Neuronal stem cell (in vitro differentiated cells): ENCODE data around the gene CRYGD.

ENCODE experiments used
- DNase-seq: peaks from one replicate; pipeline ENCODE4 v3.0.0-alpha.2; 2013; ENCODE audit warnings: low spot score
- H2AFZ ChIP-seq: one replicate; pipeline ENCODE4 v1.6.1; 2013; ENCODE audit warnings: mild to moderate bottlenecking, low read length, inconsistent platforms
- H2AK5ac ChIP-seq: 2 replicates; pipeline ENCODE4 v1.6.1; 2013; ENCODE audit warnings: low read depth, mild to moderate bottlenecking, inconsistent platforms, low read length, moderate library complexity, mixed read lengths
- H2BK120ac ChIP-seq: 2 replicates; pipeline ENCODE4 v1.6.1; 2013; ENCODE audit warnings: low read depth, mild to moderate bottlenecking, inconsistent platforms, low read length, moderate library complexity, mixed read lengths
- H2BK12ac ChIP-seq: one replicate; pipeline ENCODE4 v1.6.1; 2013; ENCODE audit warnings: low read length, inconsistent platforms
- H2BK15ac ChIP-seq: 2 replicates; pipeline ENCODE4 v1.6.1; 2013; ENCODE audit warnings: mild to moderate bottlenecking, low read length, inconsistent platforms, mixed read lengths
- H2BK5ac ChIP-seq: one replicate; pipeline ENCODE4 v1.6.1; 2013; ENCODE audit warnings: inconsistent platforms, mild to moderate bottlenecking, low read length, moderate library complexity
- H3K14ac ChIP-seq: one replicate; pipeline ENCODE4 v1.6.1; 2013; ENCODE audit warnings: low read length, inconsistent platforms
- H3K18ac ChIP-seq: 2 replicates; pipeline ENCODE4 v1.6.1; 2013; ENCODE audit warnings: low read length, inconsistent platforms
- H3K23ac ChIP-seq: 2 replicates; pipeline ENCODE4 v1.6.1; 2013; ENCODE audit warnings: low read depth, mild to moderate bottlenecking, mixed read lengths, low read length, inconsistent platforms; ENCODE audit not compliant: poor library complexity
- H3K27ac ChIP-seq: replicated peaks from 3 replicates; pipeline ENCODE4 v1.5.1; 2013; ENCODE audit warnings: low read length, inconsistent platforms
- H3K27me3 ChIP-seq, 3 experiments: 2 replicates each; pipeline ENCODE4 v1.6.1; 2013; ENCODE audit warnings: low read length in 3 of 3, mild to moderate bottlenecking in 2 of 3, inconsistent platforms in 1 of 3, low read depth in 1 of 3, mixed read lengths in 1 of 3, moderate library complexity in 1 of 3; ENCODE audit not compliant: control insufficient read depth in 3 of 3, insufficient read depth in 3 of 3
- H3K36me3 ChIP-seq, 2 donors: replicated peaks in 1 of 2; 2 replicates each; pipeline ENCODE4 v1.6.1; 2013; ENCODE audit warnings: low read length in 2 of 2; ENCODE audit not compliant: control insufficient read depth in 2 of 2, insufficient read depth in 2 of 2
- H3K4ac ChIP-seq: 2 replicates; pipeline ENCODE4 v1.6.1; 2013; ENCODE audit warnings: inconsistent platforms, mild to moderate bottlenecking, low read length, moderate library complexity
- H3K4me1 ChIP-seq, 2 donors: 1 replicate in 1 of 2; 2 replicates in 1 of 2; pipeline ENCODE4 v1.6.1; 2013; ENCODE audit warnings: low read length in 2 of 2, low read depth in 1 of 2; ENCODE audit not compliant: control insufficient read depth in 2 of 2, insufficient read depth in 1 of 2
- H3K4me2 ChIP-seq: one replicate; pipeline ENCODE4 v1.6.1; 2013; ENCODE audit warnings: mild to moderate bottlenecking, low read length, inconsistent platforms; ENCODE audit not compliant: insufficient read depth, poor library complexity, severe bottlenecking
- H3K4me3 ChIP-seq, 2 donors: 2 replicates each; pipeline ENCODE4 v1.5.1; 2013; ENCODE audit warnings: low read length in 2 of 2, mild to moderate bottlenecking in 2 of 2, inconsistent platforms in 1 of 2, moderate library complexity in 1 of 2
- H3K79me1 ChIP-seq: one replicate; pipeline ENCODE4 v1.6.1; 2013; ENCODE audit warnings: low read depth, mild to moderate bottlenecking, inconsistent platforms, low read length, moderate library complexity
- H3K9ac ChIP-seq: one replicate; pipeline ENCODE4 v1.6.1; 2013; ENCODE audit warnings: mild to moderate bottlenecking, low read depth, low read length, inconsistent platforms; ENCODE audit not compliant: poor library complexity
- H3K9me3 ChIP-seq, 2 donors: replicated peaks in 1 of 2; 2 replicates each; pipeline versions ENCODE3 to v1.6.1; 2013; ENCODE audit warnings: low read length in 2 of 2, mild to moderate bottlenecking in 2 of 2, inconsistent platforms in 1 of 2, low read depth in 1 of 2, mixed read lengths in 1 of 2, moderate library complexity in 1 of 2; ENCODE audit not compliant: control insufficient read depth in 2 of 2, insufficient read depth in 1 of 2
- H4K8ac ChIP-seq: one replicate; pipeline ENCODE4 v1.6.1; 2013; ENCODE audit warnings: low read depth, mild to moderate bottlenecking, inconsistent platforms, low read length, moderate library complexity
- H4K91ac ChIP-seq: one replicate; pipeline ENCODE4 v1.6.1; 2013; ENCODE audit warnings: low read length, low read depth, mild to moderate bottlenecking, inconsistent platforms; ENCODE audit not compliant: poor library complexity
- WGBS, 2 donors: extraction: QIAGEN DNeasy Blood & Tissue Kit; methylation state at CpG; one replicate each; pipeline ENCODE4 v1.1.7; 2013; ENCODE audit warnings: missing lambda C conversion rate in 2 of 2, mixed read lengths in 1 of 2; ENCODE audit not compliant: insufficient read length in 2 of 2, insufficient replicate concordance in 1 of 2; ENCODE audit errors: extremely low coverage in 2 of 2; 5-methylcytosine and 5-hydroxymethylcytosine counted together

The CRYGD gene

DNA sequence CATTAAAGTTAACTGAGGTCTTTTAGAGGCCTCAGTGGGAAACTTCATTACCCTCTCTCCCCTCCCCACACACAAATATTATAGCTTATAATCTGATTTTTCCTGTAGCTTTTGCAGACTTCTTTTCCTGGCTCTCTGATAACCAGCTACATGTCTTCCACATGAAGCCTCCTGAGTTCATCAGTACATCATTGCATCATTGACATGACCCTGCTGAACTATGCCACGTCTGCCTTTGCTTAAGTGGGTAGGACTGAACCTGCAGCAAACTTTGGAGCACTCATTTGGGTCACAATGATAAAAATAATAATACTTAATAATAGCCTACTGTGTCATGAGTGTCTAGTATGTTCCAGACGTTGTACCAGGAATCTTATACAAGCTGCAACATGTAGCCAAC is 32.1 kb upstream of the CRYGD start:
- WGBS, 2 donors: no CpG with 5 or more reads among the region's 2 CpGs
- no peak overlapping the region for H3K9ac ChIP-seq

DNA sequence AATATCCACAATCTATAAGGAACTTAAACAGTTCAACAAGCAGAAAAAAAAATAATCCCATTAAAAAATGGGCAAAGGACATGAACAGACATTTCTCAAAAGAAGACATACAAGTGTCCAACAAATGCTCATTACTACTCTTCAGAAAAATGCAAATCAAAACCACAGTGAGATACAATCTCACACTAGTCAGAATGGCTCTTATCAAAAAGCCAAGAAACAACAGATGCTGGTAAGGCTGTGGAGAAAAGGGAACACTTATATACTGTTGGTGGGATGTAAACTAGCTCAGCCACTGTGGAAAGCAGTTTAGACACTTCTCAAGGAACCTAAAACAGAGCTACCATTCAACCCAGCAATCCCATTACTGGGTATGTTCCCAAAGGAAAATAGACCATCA is 28.8 kb upstream of the CRYGD start:
- H3K4me2 ChIP-seq: no peak overlapping the region
- peaks cover 0 to 2% of the 10 kb centered on the region in 2 donors for H3K9me3 ChIP-seq
- DNase-seq: no peak
- no peak overlapping the region for H3K4me3 ChIP-seq
- no peak overlapping the region for H2BK5ac ChIP-seq
- no peak overlapping the region for H2BK12ac ChIP-seq
- H3K23ac ChIP-seq: no peak overlapping the region
- H2BK15ac ChIP-seq: no peak overlapping the region
- H3K27me3 ChIP-seq: no peaks in the 10 kb centered on the region
- no peak overlapping the region for H3K9ac ChIP-seq
- H3K18ac ChIP-seq: no peak overlapping the region
- H2AFZ ChIP-seq: no peak overlapping the region
- no peaks in the 10 kb centered on the region for H3K79me1 ChIP-seq
- no peak overlapping the region for H2BK120ac ChIP-seq
- no peak overlapping the region for H4K8ac ChIP-seq
- no peak overlapping the region for H3K4ac ChIP-seq
- no peak overlapping the region for H3K14ac ChIP-seq
- H3K27ac ChIP-seq: no peak overlapping the region
- no peaks in the 10 kb centered on the region for H3K4me1 ChIP-seq
- H3K36me3 ChIP-seq: no peaks in the 10 kb centered on the region
- no peak overlapping the region for H2AK5ac ChIP-seq
- H4K91ac ChIP-seq: no peak overlapping the region

More for the DNA sequence above, 32.1 kb upstream of the CRYGD start:
- no peaks in the 10 kb centered on the region for H3K4me1 ChIP-seq
- no peak overlapping the region for H3K14ac ChIP-seq
- H3K79me1 ChIP-seq: no peaks in the 10 kb centered on the region
- peaks cover 0 to 2% of the 10 kb centered on the region in 2 donors for H3K9me3 ChIP-seq
- no peak overlapping the region for H2BK12ac ChIP-seq
- H2BK5ac ChIP-seq: no peak overlapping the region
- H3K36me3 ChIP-seq: no peaks in the 10 kb centered on the region
- H3K27ac ChIP-seq: no peak overlapping the region
- H3K27me3 ChIP-seq: no peaks in the 10 kb centered on the region
- no peak overlapping the region for H2BK120ac ChIP-seq
- no peak overlapping the region for H2BK15ac ChIP-seq
- H4K8ac ChIP-seq: no peak overlapping the region
- H3K4me2 ChIP-seq: no peak overlapping the region
- no peak for DNase-seq
- H3K23ac ChIP-seq: no peak overlapping the region
- H3K18ac ChIP-seq: no peak overlapping the region
- no peak overlapping the region for H2AK5ac ChIP-seq
- H3K4ac ChIP-seq: no peak overlapping the region
- H2AFZ ChIP-seq: no peak overlapping the region
- H3K4me3 ChIP-seq: no peak overlapping the region
- no peak overlapping the region for H4K91ac ChIP-seq

DNA sequence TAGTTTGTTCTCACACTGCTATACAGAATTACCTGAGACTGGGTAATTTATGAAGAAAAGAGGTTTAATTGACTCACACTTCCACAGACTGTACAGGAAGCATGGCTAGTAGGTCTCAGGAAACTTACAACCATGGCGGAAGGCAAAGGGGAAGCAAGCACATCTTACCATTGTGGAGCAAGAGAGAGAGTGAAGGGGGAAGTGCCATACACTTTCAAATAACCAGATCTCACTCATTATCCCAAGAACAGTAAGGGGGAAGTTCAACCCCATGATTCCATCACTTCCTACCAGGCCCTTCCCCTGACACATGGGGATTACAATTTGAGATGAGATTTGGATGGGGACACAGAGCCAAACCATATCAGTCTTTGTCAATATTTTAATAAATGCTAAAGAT is 26.6 kb upstream of the CRYGD start:
- no peak overlapping the region for H2BK12ac ChIP-seq
- no peaks in the 10 kb centered on the region for H3K27me3 ChIP-seq
- H3K79me1 ChIP-seq: no peaks in the 10 kb centered on the region
- H3K14ac ChIP-seq: no peak overlapping the region
- no peak overlapping the region for H3K4me3 ChIP-seq
- no peak overlapping the region for H3K4ac ChIP-seq
- no peak overlapping the region for H3K9ac ChIP-seq
- no peak overlapping the region for H4K91ac ChIP-seq
- no peak overlapping the region for H2AFZ ChIP-seq
- H4K8ac ChIP-seq: no peak overlapping the region
- H2BK5ac ChIP-seq: no peak overlapping the region
- no peak overlapping the region for H3K23ac ChIP-seq
- no peak overlapping the region for H2BK15ac ChIP-seq
- no peak for DNase-seq
- H3K9me3 ChIP-seq: peaks cover 0 to 2% of the 10 kb centered on the region in 2 donors
- H3K36me3 ChIP-seq: no peaks in the 10 kb centered on the region
- no peak overlapping the region for H3K18ac ChIP-seq
- H2BK120ac ChIP-seq: no peak overlapping the region
- H3K4me2 ChIP-seq: no peak overlapping the region
- H3K4me1 ChIP-seq: peaks cover 0 to 5% of the 10 kb centered on the region in 2 donors
- H3K27ac ChIP-seq: no peak overlapping the region
- H2AK5ac ChIP-seq: no peak overlapping the region
- WGBS, 2 donors: no CpG with 5 or more reads among the region's 1 CpG

DNA sequence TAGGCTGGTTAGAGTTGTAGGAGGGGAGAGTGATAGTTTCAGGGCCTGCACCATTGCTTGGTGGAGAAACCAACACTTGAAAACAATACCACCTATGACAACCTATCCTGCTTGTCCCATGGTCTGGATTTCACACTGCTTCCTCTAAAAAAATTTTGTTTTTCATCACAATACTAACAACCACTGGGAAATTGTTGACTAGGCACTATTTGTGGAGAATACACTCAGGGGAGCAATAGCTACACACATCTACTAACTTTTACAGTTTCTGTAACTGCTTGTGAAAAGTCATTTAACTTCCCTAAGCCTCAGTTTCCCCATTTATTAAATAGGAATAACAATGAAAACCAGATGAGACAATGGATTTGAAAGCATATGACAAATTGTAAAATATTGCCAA is 25.8 kb upstream of the CRYGD start:
- Histone ChIP-seq H3K36me3 (no peaks in the 10 kb centered on the region), H4K8ac (no peak overlapping the region), H3K4me2 (no peak overlapping the region), H3K23ac (no peak overlapping the region), H3K9ac (no peak overlapping the region), H3K4me3 (no peak overlapping the region), H4K91ac (no peak overlapping the region), H3K27ac (no peak overlapping the region), H3K14ac (no peak overlapping the region), H3K4me1 (peaks cover 0 to 7% of the 10 kb centered on the region in 2 donors), H3K79me1 (no peaks in the 10 kb centered on the region), H3K4ac (no peak overlapping the region), H2BK120ac (no peak overlapping the region), H2AFZ (no peak overlapping the region), H2AK5ac (no peak overlapping the region), H3K27me3 (no peaks in the 10 kb centered on the region), H2BK15ac (no peak overlapping the region), H3K18ac (no peak overlapping the region), H3K9me3 (peaks cover 0 to 2% of the 10 kb centered on the region in 2 donors), H2BK5ac (no peak overlapping the region), H2BK12ac (no peak overlapping the region)
- DNase-seq: no peak
